Measurements from ENCODE around the gene AP3S1. TPM values are rescaled to one million over a fixed set of nuclear protein-coding genes. Genes with fewer than 3 reads are reported as not detected.

The AP3S1 gene
- total and polyA plus RNA-seq, 9 donors, result 49.6 to 176 (median 87.2) TPM

- Histone ChIP-seq H3K27me3 (no peaks in the 10 kb centered on the region), H3K4me1 (ENCODE audit: insufficient read depth) (peaks cover 1% of the 10 kb centered on the region), H3K36me3 (no peaks in the 10 kb centered on the region), H3K27ac (no peak overlapping the region), H3K4me3 (no peak overlapping the region), H3K9me3 (no peaks in the 10 kb centered on the region)
- DNase-seq, result no peak
- WGBS, 3 donors, result 82 to 91% (median 89%) methylated on average over 4 of the region's 4 CpGs
- intact Hi-C loops (cut with DNase I), result no loop called here
- no peak for TF ChIP-seq CTCF (IDR thresholded peaks at IDR 0.05)
- no peak for TF ChIP-seq EP300 (IDR thresholded peaks at IDR 0.05)
- no peak for TF ChIP-seq POLR2A (IDR thresholded peaks at IDR 0.05)
Measured at GRCh38 chr5:115930630-115931337, 89.0 kb downstream of the AP3S1 start.

GRCh38 chr5:115932991-115933390 is 91.3 kb downstream of the AP3S1 start:
- Histone ChIP-seq H3K4me1 (ENCODE audit: insufficient read depth) (peaks cover 1% of the 10 kb centered on the region), H3K4me3 (no peak overlapping the region), H3K36me3 (no peaks in the 10 kb centered on the region), H3K9me3 (no peaks in the 10 kb centered on the region), H3K27me3 (no peaks in the 10 kb centered on the region), H3K27ac (no peak overlapping the region)
- DNase-seq, result no peak
- intact Hi-C loops (cut with DNase I), result no loop called here
- TF ChIP-seq CTCF (IDR thresholded peaks at IDR 0.05) (no peak), EP300 (IDR thresholded peaks at IDR 0.05) (no peak), POLR2A (IDR thresholded peaks at IDR 0.05) (no peak)
- 82 to 93% (median 93%) methylated on average over 6 of the region's 6 CpGs for WGBS, 3 donors

- intact Hi-C loops (cut with DNase I), result no loop called here
- H3K36me3 ChIP-seq, result no peaks in the 10 kb centered on the region
- peaks cover 1% of the 10 kb centered on the region for H3K4me1 ChIP-seq (ENCODE audit: insufficient read depth)
- H3K27me3 ChIP-seq, result no peaks in the 10 kb centered on the region
- H3K4me3 ChIP-seq, result no peak overlapping the region
- H3K27ac ChIP-seq, result no peak overlapping the region
- no peaks in the 10 kb centered on the region for H3K9me3 ChIP-seq
- no peak for DNase-seq
- TF ChIP-seq EP300 (IDR thresholded peaks at IDR 0.05) (no peak), POLR2A (IDR thresholded peaks at IDR 0.05) (no peak), CTCF (IDR thresholded peaks at IDR 0.05) (no peak)
- 66 to 80% (median 69%) methylated on average over 10 of the region's 10 CpGs for WGBS, 3 donors
Measured at GRCh38 chr5:115934388-115934974, 92.7 kb downstream of the AP3S1 start.

- peaks cover 1% of the 10 kb centered on the region for H3K4me1 ChIP-seq (ENCODE audit: insufficient read depth)
- intact Hi-C loops (cut with DNase I), result no loop called here
Measured at GRCh38 chr5:115936031-115936430, 94.3 kb downstream of the AP3S1 start.

More at GRCh38 chr5:115936031-115936430, 94.3 kb downstream of the AP3S1 start:
- no peak overlapping the region for H3K4me3 ChIP-seq
- WGBS, 3 donors, result 92 to 100% (median 95%) methylated on average over 1 of the region's 1 CpG
- no peaks in the 10 kb centered on the region for H3K27me3 ChIP-seq
- no peak for DNase-seq
- TF ChIP-seq POLR2A (IDR thresholded peaks at IDR 0.05), result no peak
- TF ChIP-seq CTCF (IDR thresholded peaks at IDR 0.05), result no peak
- no peak for TF ChIP-seq EP300 (IDR thresholded peaks at IDR 0.05)
- no peaks in the 10 kb centered on the region for H3K36me3 ChIP-seq
- H3K27ac ChIP-seq, result no peak overlapping the region
- H3K9me3 ChIP-seq, result no peaks in the 10 kb centered on the region

All from ovary (tissue), 9 donors.